ENCODE measurements around the gene SLC41A3.

The SLC41A3 gene

DNA sequence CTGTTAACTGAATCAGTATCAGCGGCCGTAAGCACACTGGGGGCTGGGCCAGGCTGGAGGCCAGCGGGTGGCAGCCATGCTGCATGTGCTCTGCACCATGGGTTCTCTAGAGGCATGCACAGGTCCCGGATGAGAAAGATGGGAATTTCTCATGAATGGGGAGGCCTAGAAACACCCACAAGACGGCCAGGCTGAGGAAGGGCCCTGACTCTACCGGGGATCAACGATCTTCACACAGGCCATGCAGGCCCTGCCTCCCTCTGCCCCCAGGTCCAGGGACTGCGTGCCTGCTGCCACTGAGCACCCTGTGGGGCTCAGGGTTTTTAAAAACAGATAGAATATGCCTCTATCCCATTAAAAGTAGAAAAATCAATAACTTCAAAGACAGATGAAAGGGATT, 32.7 kb downstream of the SLC41A3 start:
- Histone ChIP-seq H4K20me1 (ENCODE audit: insufficient read depth, low read length) (no peaks in the 10 kb centered on the region), H3K36me3 (replicated peaks; ENCODE audit: insufficient read depth, low read length) (no peaks in the 10 kb centered on the region), H3K4me1 (ENCODE audit: low read length) (no peaks in the 10 kb centered on the region), H3K9me3 (replicated peaks; ENCODE audit: insufficient read depth, low read length) (no peaks in the 10 kb centered on the region), H3K27me3 (replicated peaks; ENCODE audit: insufficient read depth, low read length) (no peaks in the 10 kb centered on the region), H3F3A (ENCODE audit: insufficient read depth, low read length) (no peaks in the 10 kb centered on the region), H2AFZ (ENCODE audit: low read length) (no peak overlapping the region), H3K27ac (ENCODE audit: low read length) (no peak overlapping the region), H3K79me2 (ENCODE audit: low read length) (no peaks in the 10 kb centered on the region), H3K4me3 (ENCODE audit: low read length) (no peak overlapping the region), H3K9ac (ENCODE audit: low read length) (no peak overlapping the region), H3K4me2 (ENCODE audit: low read depth, low read length) (no peak overlapping the region), H3K9me2 (replicated peaks; ENCODE audit: insufficient read depth, low read length) (no peaks in the 10 kb centered on the region)
- TF ChIP-seq EZH2phosphoT487 (IDR thresholded peaks at IDR 0.05; ENCODE audit: low read length) = no peak
- TF ChIP-seq, protein P1, sequence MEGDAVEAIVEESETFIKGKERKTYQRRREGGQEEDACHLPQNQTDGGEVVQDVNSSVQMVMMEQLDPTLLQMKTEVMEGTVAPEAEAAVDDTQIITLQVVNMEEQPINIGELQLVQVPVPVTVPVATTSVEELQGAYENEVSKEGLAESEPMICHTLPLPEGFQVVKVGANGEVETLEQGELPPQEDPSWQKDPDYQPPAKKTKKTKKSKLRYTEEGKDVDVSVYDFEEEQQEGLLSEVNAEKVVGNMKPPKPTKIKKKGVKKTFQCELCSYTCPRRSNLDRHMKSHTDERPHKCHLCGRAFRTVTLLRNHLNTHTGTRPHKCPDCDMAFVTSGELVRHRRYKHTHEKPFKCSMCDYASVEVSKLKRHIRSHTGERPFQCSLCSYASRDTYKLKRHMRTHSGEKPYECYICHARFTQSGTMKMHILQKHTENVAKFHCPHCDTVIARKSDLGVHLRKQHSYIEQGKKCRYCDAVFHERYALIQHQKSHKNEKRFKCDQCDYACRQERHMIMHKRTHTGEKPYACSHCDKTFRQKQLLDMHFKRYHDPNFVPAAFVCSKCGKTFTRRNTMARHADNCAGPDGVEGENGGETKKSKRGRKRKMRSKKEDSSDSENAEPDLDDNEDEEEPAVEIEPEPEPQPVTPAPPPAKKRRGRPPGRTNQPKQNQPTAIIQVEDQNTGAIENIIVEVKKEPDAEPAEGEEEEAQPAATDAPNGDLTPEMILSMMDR (IDR thresholded peaks at IDR 0.05; ENCODE audit: low read length) = no peak
- TF ChIP-seq EZH2 (optimal IDR thresholded peaks at IDR 0.05; ENCODE audit: low read depth, low read length) = no peak
- DNase-seq = no peak

DNA sequence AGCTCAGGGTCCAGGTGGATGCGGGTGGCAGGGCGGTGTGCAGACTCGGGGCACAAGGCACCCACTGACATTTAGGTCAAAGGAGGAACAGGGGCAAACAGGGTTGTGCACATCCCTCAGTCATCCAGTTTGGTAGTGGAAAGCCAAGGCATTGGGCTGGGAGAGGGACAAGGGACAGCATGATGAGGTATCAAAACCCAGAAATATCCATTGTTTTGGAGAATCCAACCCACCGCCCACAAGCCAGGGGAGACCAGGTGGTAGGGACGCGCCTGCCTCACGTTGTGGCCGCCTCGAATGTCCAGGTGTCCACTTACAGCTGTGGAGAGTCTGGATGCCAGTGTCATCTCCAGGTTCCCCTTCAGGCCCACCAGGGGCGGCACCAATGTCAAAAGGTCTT, 33.3 kb downstream of the SLC41A3 start:
- DNase-seq = no peak
- Histone ChIP-seq H3K9me3 (replicated peaks; ENCODE audit: insufficient read depth, low read length) (no peaks in the 10 kb centered on the region), H3K79me2 (ENCODE audit: low read length) (no peaks in the 10 kb centered on the region), H3K9me2 (replicated peaks; ENCODE audit: insufficient read depth, low read length) (no peaks in the 10 kb centered on the region), H3K27me3 (replicated peaks; ENCODE audit: insufficient read depth, low read length) (no peaks in the 10 kb centered on the region), H3K4me1 (ENCODE audit: low read length) (no peaks in the 10 kb centered on the region), H3K4me3 (ENCODE audit: low read length) (no peak overlapping the region), H3K36me3 (replicated peaks; ENCODE audit: insufficient read depth, low read length) (no peaks in the 10 kb centered on the region), H4K20me1 (ENCODE audit: insufficient read depth, low read length) (no peaks in the 10 kb centered on the region), H3K9ac (ENCODE audit: low read length) (no peak overlapping the region), H3K4me2 (ENCODE audit: low read depth, low read length) (no peak overlapping the region), H3F3A (ENCODE audit: insufficient read depth, low read length) (no peaks in the 10 kb centered on the region), H3K27ac (ENCODE audit: low read length) (no peak overlapping the region), H2AFZ (ENCODE audit: low read length) (no peak overlapping the region)
- TF ChIP-seq, protein P1 (IDR thresholded peaks at IDR 0.05; ENCODE audit: low read length) = no peak
- TF ChIP-seq EZH2phosphoT487 (IDR thresholded peaks at IDR 0.05; ENCODE audit: low read length) (no peak), EZH2 (optimal IDR thresholded peaks at IDR 0.05; ENCODE audit: low read depth, low read length) (no peak)

DNA sequence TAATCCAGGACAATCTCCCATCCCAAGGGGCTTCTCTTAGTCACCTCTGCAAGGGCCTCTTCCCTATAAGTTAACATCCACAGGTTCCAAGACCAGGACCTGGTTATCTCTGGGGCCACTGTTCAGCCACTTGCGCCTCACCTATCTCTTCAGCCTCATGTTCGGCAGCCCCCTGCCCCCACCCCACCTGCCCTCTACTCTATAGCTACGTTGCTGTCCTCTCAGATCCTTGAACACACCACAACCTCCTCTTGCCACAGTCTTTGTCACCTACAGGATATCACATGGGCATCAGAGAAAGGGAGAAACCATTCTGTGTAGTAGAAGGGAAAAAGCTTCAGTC, 33.9 kb downstream of the SLC41A3 start:
- Histone ChIP-seq H3K9me2 (replicated peaks; ENCODE audit: insufficient read depth, low read length) (no peaks in the 10 kb centered on the region), H3K79me2 (ENCODE audit: low read length) (no peaks in the 10 kb centered on the region), H3F3A (ENCODE audit: insufficient read depth, low read length) (no peaks in the 10 kb centered on the region), H3K4me1 (ENCODE audit: low read length) (no peaks in the 10 kb centered on the region), H3K4me2 (ENCODE audit: low read depth, low read length) (no peak overlapping the region), H3K27me3 (replicated peaks; ENCODE audit: insufficient read depth, low read length) (no peaks in the 10 kb centered on the region), H3K36me3 (replicated peaks; ENCODE audit: insufficient read depth, low read length) (no peaks in the 10 kb centered on the region), H3K9ac (ENCODE audit: low read length) (no peak overlapping the region), H3K4me3 (ENCODE audit: low read length) (no peak overlapping the region), H3K27ac (ENCODE audit: low read length) (no peak overlapping the region), H2AFZ (ENCODE audit: low read length) (no peak overlapping the region), H4K20me1 (ENCODE audit: insufficient read depth, low read length) (no peaks in the 10 kb centered on the region), H3K9me3 (replicated peaks; ENCODE audit: insufficient read depth, low read length) (no peaks in the 10 kb centered on the region)
- no peak for DNase-seq
- TF ChIP-seq EZH2 (optimal IDR thresholded peaks at IDR 0.05; ENCODE audit: low read depth, low read length) (no peak), EZH2phosphoT487 (IDR thresholded peaks at IDR 0.05; ENCODE audit: low read length) (no peak)
- TF ChIP-seq, protein P1 (IDR thresholded peaks at IDR 0.05; ENCODE audit: low read length) = no peak
